Measurements from ENCODE around the gene LEMD2.

DNA sequence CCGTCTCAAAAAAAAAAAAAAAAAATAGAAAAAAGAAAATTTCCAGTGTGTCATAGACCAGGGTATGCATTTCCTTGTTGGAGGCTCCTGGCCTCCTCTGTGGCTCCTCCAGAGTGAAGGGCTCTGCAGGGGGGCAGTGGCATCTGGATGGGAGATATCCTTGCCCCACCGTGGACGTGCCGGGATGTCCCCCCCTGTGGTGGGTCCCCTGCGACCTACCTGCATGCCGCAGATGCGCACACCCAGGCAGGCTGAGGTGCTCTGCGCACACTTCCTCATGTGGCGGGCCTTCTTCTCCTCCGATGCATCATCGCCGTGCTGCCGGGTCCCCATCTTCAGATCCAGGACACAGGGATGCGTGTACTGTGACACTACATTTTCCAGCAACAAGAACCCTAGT lies 63.7 kb downstream of the LEMD2 start:
- TF ChIP-seq, protein P1, sequence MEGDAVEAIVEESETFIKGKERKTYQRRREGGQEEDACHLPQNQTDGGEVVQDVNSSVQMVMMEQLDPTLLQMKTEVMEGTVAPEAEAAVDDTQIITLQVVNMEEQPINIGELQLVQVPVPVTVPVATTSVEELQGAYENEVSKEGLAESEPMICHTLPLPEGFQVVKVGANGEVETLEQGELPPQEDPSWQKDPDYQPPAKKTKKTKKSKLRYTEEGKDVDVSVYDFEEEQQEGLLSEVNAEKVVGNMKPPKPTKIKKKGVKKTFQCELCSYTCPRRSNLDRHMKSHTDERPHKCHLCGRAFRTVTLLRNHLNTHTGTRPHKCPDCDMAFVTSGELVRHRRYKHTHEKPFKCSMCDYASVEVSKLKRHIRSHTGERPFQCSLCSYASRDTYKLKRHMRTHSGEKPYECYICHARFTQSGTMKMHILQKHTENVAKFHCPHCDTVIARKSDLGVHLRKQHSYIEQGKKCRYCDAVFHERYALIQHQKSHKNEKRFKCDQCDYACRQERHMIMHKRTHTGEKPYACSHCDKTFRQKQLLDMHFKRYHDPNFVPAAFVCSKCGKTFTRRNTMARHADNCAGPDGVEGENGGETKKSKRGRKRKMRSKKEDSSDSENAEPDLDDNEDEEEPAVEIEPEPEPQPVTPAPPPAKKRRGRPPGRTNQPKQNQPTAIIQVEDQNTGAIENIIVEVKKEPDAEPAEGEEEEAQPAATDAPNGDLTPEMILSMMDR (IDR thresholded peaks at IDR 0.05), result no peak
- no peak for TF ChIP-seq POLR2AphosphoS5 (IDR thresholded peaks at IDR 0.05)
- no peak for TF ChIP-seq POLR2A (IDR thresholded peaks at IDR 0.05)
